KG1 (cell line): ENCODE measurements around the gene LCN9.
"Not testable (repeated sequence)": the region's sequence is repeated elsewhere in the genome, so short reads cannot be mapped to it uniquely, and the experiment has no call there.

ENCODE experiments used
- DNase-seq: peaks from one replicate; lab custom pipeline; 2025; lab: John Stamatoyannopoulos, UW

The LCN9 gene

GRCh38 chr9:135671591-135672041 lies 8.5 kb downstream of the LCN9 start:
- DNase-seq = no peak

DNA sequence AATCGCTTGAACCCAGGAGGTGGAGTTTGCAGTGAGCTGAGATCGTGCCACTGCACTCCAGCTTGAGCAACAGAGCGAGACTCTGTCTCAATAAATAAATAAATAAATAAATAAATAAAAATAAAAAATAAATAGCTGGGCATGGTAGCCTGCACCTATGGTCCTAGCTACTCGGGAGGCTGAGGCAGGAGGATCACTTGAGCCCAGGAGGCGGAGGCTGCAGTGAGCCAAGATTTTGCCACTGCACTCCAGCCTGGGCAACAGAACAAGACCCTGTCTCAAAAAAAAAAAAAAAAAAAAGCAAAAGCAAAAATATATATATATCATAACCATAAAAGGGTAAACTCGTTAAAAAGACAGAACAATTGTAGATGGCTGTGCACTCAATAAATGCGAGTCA lies 9.7 kb downstream of the LCN9 start:
- not testable (repeated sequence) for DNase-seq

DNA sequence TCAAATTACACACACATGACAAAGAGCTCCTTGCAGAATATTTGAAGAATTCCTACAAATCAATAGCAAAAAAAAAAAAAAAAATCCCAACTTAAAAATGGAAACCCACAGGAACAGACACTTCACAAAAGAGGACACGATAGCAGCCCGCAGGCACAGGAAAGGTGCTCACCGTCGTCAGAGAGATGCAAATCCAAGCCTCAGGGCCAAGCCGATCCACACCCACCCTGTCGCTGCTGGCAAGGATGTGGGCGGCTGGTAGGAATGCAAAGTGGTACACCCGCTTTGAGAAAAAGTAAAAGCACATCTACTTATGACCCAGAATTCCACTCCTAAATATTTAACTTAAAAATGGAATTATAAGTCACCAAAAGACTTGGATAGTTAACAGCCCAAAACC lies 10.8 kb downstream of the LCN9 start:
- no peak for DNase-seq

DNA sequence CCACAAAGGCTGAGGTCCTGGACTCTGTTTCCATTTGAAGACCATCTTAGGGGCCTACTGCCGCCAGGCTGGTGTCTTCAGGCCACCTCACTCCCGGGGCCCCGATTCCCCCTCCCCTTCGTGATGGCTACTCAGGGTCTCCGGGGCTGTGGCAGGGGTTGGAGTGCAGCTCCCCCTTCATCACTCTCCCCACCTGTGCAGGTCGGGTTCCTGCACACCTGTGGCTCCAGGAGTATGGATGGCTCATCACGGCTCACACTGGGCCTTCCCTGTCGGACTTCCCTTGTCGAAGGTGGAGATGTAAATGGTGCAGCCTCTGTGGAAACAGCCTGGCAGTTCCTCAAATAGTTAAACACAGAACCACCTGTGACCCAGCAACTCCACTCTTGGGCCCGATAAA lies 11.9 kb downstream of the LCN9 start:
- no peak for DNase-seq

- DNase-seq = no peak
Observed at GRCh38 chr9:135676891-135677290, 13.8 kb downstream of the LCN9 start.

GRCh38 chr9:135677641-135678168 lies 14.6 kb downstream of the LCN9 start:
- no peak for DNase-seq

GRCh38 chr9:135678236-135679017 lies 15.3 kb downstream of the LCN9 start:
- DNase-seq = no peak

- no peak for DNase-seq
Observed at GRCh38 chr9:135680056-135680455, 16.9 kb downstream of the LCN9 start.

GRCh38 chr9:135681161-135681560 lies 18.1 kb downstream of the LCN9 start:
- no peak for DNase-seq

DNA sequence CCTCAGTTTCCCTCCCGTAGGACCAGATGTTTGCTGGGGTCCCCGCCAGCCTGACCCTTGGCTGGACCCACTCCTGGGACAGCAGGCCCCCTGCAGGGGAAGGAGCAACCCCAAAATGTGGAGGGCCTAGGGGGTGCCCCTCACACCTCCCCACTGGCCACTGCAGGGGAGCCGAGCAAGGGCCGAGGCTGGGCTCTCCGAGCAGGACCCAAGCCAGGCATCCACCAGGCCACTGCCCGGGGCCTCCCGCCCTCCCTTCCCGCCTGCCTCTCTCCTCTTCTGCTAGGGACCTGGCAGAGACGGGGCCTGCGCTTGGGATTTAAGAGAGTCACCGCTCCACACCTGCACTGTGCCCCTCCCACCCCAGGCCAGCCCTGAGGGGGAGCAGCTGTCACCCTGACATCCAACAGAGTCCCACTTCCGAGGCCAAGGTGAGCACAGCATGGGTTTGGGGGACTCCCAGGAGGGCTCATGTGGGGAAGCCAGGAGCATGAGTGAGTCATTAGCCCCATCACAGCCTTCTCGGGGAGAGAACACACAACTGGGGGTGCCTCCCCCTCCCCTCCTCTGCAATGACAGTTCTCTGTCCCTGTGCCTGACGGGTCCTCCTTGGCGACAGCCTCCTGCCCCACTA lies 20.4 kb downstream of the LCN9 start:
- DNase-seq = no peak

DNA sequence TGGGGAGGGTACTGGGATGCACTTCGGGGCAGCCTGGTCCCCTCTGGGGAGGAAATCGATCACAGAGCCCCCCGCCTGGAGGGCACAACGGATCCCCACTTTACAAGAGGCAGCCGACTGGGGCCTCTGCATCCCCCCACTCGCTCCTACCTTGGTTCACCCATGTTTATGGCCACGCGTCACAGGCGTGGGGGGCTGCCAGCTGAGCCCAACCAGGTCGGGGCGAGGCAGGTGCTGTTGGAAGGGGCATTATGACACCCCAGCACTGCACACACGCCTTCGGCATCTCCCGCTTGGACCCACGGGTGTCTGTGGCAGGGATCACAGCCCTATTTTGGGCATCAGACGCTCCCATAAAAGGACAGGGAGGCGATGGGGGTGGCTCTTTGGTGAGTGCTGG lies 21.6 kb downstream of the LCN9 start:
- no peak for DNase-seq

GRCh38 chr9:135687216-135687615 lies 24.1 kb downstream of the LCN9 start:
- DNase-seq = no peak

- no peak for DNase-seq
Observed at GRCh38 chr9:135689011-135689410, 25.9 kb downstream of the LCN9 start.

DNA sequence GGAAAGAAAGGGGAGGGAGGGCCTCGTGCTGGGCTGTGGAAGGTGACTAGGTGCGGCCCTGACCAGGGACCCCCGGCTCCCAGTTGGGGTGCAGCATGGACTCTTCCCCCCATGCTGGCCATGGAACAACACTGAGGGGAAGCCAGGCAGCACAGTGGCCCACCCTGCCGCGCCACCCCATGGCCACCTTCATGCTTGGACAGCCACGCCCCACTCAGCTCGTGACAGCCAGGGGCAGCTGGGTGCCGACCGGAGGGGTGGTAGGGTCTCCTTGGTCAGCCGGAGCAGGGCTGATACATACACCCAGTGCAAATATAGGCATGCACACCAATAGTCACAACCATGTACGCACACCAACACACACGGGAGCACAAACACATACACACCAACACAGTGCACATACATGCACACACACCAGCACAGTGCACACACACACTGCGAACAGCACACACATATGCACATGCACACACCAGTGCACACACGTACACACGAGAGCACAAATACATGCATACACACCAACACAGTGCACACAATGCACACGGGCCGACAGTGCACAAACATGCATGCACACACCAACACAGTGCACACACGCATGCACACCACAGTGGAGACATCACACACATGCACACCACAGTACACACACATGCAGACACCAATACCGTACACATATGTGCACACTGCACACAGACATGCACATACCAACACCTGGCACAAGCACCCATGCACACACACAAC lies 27.9 kb downstream of the LCN9 start:
- DNase-seq = no peak

DNA sequence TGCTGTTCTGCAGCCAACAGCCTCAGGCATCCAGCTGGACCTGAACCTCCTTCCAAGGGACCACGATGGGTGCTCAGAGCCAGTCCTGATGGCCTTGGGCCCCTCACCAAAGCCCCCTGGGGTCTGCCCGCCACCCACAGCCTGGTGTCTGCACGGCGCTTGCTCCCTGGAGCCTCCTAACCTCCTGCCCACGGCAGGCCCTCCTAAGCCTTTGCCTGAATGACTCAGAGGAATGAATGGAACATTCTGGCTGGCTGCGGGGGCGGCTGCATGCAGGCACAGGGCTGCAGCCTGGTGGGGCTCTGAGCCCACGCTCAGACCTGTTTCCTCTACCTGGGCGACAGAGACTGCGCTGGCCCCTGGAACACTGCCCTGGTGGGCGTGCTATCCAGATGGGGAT lies 29.3 kb downstream of the LCN9 start:
- no peak for DNase-seq

DNA sequence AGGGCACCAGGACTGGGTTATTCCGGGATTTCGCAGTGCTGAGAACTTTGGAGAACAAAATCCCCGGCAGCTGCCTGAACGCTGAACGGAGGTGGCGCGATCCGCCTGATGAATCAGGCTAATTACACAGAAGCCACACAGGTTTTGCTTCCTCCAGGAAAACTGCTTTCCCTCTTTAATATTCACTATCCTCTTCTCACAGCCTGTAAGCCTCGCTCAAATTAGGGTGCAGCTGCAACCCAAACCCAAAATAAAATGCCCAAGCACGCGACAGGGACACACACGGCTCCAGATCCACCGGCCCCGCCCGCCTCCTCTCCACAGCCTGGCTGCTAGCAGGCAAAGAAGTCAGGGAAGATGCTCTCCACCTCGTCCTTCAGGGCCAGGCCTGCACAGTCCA lies 30.2 kb downstream of the LCN9 start:
- DNase-seq = no peak

- DNase-seq = no peak
Observed at GRCh38 chr9:135693771-135694170, 30.7 kb downstream of the LCN9 start.

- DNase-seq = no peak
Observed at GRCh38 chr9:135694414-135694813, 31.3 kb downstream of the LCN9 start.

GRCh38 chr9:135695036-135695435 lies 31.9 kb downstream of the LCN9 start:
- no peak for DNase-seq

DNA sequence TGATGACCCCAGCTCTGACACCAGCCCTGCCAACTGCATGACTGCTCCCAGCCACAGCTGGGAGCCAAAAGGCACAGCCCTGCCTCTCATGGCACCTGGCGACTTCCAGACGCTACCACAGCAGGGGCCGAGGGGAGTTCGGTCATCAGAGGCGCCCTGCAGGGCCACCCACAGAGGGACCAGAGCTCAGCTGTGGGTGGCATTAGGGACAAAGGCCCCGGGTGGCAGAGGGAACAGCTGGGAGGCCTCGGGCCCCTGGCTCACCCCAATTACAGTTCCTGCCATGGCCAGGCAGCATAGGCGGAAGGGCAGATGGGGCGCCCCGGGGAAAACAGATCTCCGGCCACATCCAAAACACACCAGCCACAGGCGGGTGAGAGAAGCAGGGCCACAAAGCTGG lies 32.5 kb downstream of the LCN9 start:
- no peak for DNase-seq

DNA sequence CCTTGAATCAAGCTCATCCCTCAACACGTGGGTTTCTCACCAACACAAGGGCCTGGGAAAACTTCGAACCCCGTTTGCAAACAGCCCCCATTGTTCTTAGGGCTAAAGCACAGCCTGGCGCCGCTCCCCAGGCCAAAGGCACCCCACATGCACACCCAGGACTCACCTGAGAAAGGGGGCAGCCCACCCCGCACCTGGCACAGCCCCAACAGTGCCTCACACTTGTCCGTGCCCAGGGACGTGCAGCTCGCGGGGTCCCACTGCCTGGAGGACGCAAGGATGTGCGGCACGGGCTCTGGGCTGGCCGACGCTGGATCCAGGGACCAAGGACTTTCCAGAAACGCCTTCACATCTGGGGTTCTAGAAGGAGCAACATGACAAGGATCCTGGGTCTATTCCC lies 33.3 kb downstream of the LCN9 start:
- DNase-seq = no peak

GRCh38 chr9:135697226-135697625 lies 34.1 kb downstream of the LCN9 start:
- DNase-seq = no peak

DNA sequence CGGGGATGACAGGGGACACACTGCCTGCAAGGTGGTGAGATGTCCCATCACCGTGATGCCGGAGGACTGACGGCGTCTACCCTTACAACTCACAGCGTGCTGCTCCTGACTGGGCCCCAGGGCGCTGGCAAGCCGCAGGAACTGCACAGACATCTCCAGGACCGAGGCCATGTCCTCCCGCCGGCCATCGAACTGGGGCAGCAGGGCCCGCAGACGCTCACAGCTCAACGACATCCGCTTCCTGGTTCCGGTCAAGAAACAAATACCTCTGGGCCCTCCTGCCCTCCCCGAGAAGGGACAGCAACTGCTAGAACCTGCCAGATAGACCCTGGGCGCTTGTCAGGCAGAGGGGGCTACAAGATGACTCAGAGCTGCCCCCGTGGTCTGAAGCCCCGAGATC lies 35.1 kb downstream of the LCN9 start:
- no peak for DNase-seq
